Karpas-422 (cell line): ENCODE data around the gene CST1. TPM values are rescaled to one million over a fixed set of nuclear protein-coding genes. Genes with fewer than 3 reads are reported as not detected.
"Not testable (repeated sequence)": the region's sequence is repeated elsewhere in the genome, so short reads cannot be mapped to it uniquely, and the experiment has no call there.

Experiments
- DNase-seq: peaks from one replicate; pipeline ENCODE4 v3.0.0-alpha.2; 2015
- H2AFZ ChIP-seq: fragments of 200-600 bp; sonication (generic); 2 replicates; pipeline ENCODE4 v1.6.1; 2014; ENCODE audit warnings: antibody characterized with exemption, low read length, mixed read lengths
- H3K27ac ChIP-seq: fragments of 200-600 bp; sonication (generic); 2 replicates; pipeline ENCODE4 v1.5.1; 2014; ENCODE audit warnings: mild to moderate bottlenecking, low read length, moderate library complexity
- H3K27me3 ChIP-seq: fragments of 200-600 bp; sonication (generic); 2 replicates; pipeline ENCODE4 v1.6.1; 2014; ENCODE audit warnings: low read length, mixed read lengths
- H3K36me3 ChIP-seq: fragments of 200-600 bp; sonication (generic); 2 replicates; pipeline ENCODE4 v1.6.1; 2014; ENCODE audit warnings: low read length, mixed read lengths; ENCODE audit not compliant: insufficient read depth
- H3K4me1 ChIP-seq: fragments of 200-600 bp; sonication (generic); 2 replicates; pipeline ENCODE4 v1.6.1; 2014; ENCODE audit warnings: mild to moderate bottlenecking, low read length, mixed read lengths
- H3K4me2 ChIP-seq: fragments of 200-600 bp; sonication (generic); 2 replicates; pipeline ENCODE4 v1.6.1; 2014; ENCODE audit warnings: low read length, low read depth, mild to moderate bottlenecking; ENCODE audit not compliant: poor library complexity, severe bottlenecking
- H3K4me3 ChIP-seq: fragments of 200-600 bp; sonication (generic); 2 replicates; pipeline ENCODE4 v1.5.1; 2014; ENCODE audit warnings: mild to moderate bottlenecking, antibody characterized with exemption, low read length, mixed read lengths
- H3K79me2 ChIP-seq: fragments of 200-600 bp; sonication (generic); 2 replicates; pipeline ENCODE4 v1.6.1; 2014; ENCODE audit warnings: mild to moderate bottlenecking, low read length, mixed read lengths
- H3K9ac ChIP-seq: fragments of 200-600 bp; sonication (generic); 2 replicates; pipeline ENCODE4 v1.6.0; 2014; ENCODE audit warnings: low read length
- H3K9me2 ChIP-seq: fragments of 200-600 bp; sonication (generic), shearing (Covaris generic); replicated peaks from 2 replicates; pipeline ENCODE4 v1.6.0; 2014; ENCODE audit warnings: mild to moderate bottlenecking, low read length, moderate library complexity; ENCODE audit not compliant: insufficient read depth
- H3K9me3 ChIP-seq: fragments of 300-700, 200-600 bp; sonication (generic); 2 replicates; pipeline ENCODE4 v1.6.1; 2014; ENCODE audit warnings: low read length, mixed read lengths
- H4K20me1 ChIP-seq: fragments of 200-600 bp; sonication (generic); 2 replicates; pipeline ENCODE4 v1.6.1; 2014; ENCODE audit warnings: mild to moderate bottlenecking, antibody characterized with exemption, low read length, low read depth; ENCODE audit not compliant: insufficient read depth
- total RNA-seq: library from RNA; depleted of rRNA; stranded (reverse); fragments of >200 nt; shearing (Covaris generic); gene quantifications from 2 replicates; pipeline ENCODE4 v1.2.3, GENCODE V29; 2014; ENCODE audit warnings: low replicate concordance

CST1 gene
- total RNA-seq, 1 experiment from 2014 or later: not detected

DNA sequence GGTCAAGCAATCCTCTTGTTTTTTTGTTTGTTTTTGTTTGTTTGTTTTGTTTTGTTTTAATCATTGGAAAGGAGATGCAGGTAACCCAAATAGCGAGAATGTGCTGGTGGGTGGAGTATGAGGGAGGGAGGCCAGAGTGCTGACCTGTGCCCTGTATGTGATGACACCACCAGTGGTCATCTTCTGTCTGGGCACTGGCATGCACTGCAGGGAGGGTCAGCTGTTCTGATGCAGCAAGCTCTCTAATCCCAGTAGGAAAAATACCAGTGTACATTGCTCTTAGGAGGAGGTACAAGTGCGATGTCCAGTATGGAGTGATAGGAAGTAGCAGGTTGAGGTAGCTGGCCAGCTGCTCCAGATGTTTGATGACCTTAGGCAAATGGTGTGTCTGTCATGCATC, 2.9 kb upstream of the CST1 start:
- Histone ChIP-seq H3K9ac (no peak overlapping the region), H3K9me3 (no peaks in the 10 kb centered on the region), H4K20me1 (no peaks in the 10 kb centered on the region), H2AFZ (no peak overlapping the region), H3K27ac (no peak overlapping the region), H3K4me3 (no peak overlapping the region), H3K36me3 (no peaks in the 10 kb centered on the region), H3K9me2 (no peaks in the 10 kb centered on the region), H3K79me2 (no peaks in the 10 kb centered on the region), H3K27me3 (no peaks in the 10 kb centered on the region), H3K4me1 (peaks cover 6% of the 10 kb centered on the region; the same call in 1 of the 2 replicates), H3K4me2 (no peak overlapping the region)
- DNase-seq: no peak

DNA sequence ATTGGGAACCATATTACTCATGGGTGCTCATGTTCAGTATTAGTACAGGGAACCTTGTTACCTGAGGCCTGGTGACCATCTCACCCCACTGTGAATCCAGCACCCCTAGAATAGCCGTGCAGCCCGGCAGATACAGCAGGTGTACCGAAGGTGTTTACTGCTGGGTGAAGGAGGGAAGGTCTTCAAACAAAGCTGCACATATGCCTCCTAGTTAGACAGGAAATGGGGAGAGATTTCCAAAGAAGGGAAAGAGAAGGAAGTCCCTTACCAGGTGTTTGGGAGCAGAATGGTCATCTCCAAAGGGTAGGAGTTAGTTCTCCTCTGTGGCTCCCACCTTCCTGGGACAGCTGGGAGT, 2.4 kb upstream of the CST1 start:
- no peak overlapping the region for H3K4me3 ChIP-seq
- no peak overlapping the region for H3K27ac ChIP-seq
- H3K9me2 ChIP-seq: no peaks in the 10 kb centered on the region
- peaks cover 6% of the 10 kb centered on the region; the same call in 1 of the 2 replicates for H3K4me1 ChIP-seq
- H3K36me3 ChIP-seq: no peaks in the 10 kb centered on the region
- no peak overlapping the region for H2AFZ ChIP-seq
- no peaks in the 10 kb centered on the region for H3K27me3 ChIP-seq
- no peak overlapping the region for H3K4me2 ChIP-seq
- no peak overlapping the region for H3K9ac ChIP-seq
- no peaks in the 10 kb centered on the region for H3K9me3 ChIP-seq
- DNase-seq: no peak
- H3K79me2 ChIP-seq: no peaks in the 10 kb centered on the region
- H4K20me1 ChIP-seq: no peaks in the 10 kb centered on the region

DNA sequence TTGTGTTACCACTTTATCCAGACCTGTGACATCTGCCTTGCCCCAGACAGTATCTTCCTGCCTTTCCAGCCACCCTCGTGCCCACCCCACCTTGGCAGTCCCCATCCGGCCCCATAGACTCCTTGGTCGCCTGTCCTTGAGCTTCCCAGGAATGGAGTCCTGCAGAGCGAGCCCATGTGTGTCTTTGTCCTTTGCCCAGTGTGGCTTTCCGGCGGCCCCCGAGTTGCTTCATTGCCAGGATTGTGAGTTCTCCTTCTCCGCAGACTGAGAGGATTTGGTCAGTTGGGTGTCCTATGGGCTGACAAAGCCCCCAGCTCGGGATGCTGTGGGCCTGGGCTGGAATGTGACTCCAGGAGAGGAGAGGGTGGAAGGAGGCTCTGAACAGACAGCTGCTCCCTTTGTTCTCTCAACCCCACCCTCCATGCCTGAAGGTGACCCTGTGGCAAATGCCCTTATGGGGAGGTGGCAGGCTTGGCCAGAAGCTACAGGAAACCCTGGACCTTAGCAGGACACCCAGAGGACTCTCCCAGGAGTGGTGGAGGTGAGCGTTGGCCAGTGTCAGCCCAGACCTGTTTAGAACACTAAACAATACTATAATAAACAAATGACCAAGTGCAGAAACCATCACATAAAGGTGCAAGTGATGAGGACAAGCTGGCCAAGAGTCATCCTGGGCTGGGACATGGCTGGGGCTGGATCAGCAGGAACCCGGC, 1.9 kb upstream of the CST1 start:
- Histone ChIP-seq H3K4me3 (no peak overlapping the region), H3K27me3 (no peaks in the 10 kb centered on the region), H3K36me3 (no peaks in the 10 kb centered on the region), H4K20me1 (no peaks in the 10 kb centered on the region), H3K27ac (no peak overlapping the region), H3K4me2 (no peak overlapping the region), H3K4me1 (peaks cover 6% of the 10 kb centered on the region; the same call in 1 of the 2 replicates), H3K79me2 (no peaks in the 10 kb centered on the region), H3K9ac (no peak overlapping the region), H2AFZ (no peak overlapping the region), H3K9me3 (no peaks in the 10 kb centered on the region), H3K9me2 (no peaks in the 10 kb centered on the region)
- DNase-seq: no peak

DNA sequence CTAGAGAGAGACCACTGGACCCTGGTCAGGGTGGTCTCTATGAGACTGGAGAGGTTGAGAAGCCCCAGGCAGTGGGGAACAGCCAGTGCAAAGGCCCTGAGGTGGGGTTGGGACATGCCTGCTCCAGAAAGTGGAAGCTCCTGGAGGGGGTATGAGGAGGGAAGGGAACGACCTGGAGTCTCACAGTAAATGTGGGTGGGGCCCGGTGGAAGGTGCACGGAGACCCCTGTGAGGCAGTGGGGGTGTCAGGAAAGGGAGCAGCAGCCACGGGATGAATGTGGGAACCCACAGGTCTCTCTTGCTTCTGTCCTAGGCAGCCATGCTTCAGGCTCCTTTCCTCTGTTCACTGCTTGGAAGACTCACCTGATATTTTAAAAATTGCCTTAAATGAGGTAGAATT, 1.3 kb upstream of the CST1 start:
- Histone ChIP-seq H3K9me2 (no peaks in the 10 kb centered on the region), H3K27me3 (no peaks in the 10 kb centered on the region), H3K4me1 (peaks cover 6% of the 10 kb centered on the region; the same call in 1 of the 2 replicates), H4K20me1 (no peaks in the 10 kb centered on the region), H3K9ac (no peak overlapping the region), H3K4me3 (no peak overlapping the region), H2AFZ (no peak overlapping the region), H3K9me3 (no peaks in the 10 kb centered on the region), H3K79me2 (no peaks in the 10 kb centered on the region), H3K4me2 (no peak overlapping the region), H3K27ac (no peak overlapping the region), H3K36me3 (no peaks in the 10 kb centered on the region)
- no peak for DNase-seq

DNA sequence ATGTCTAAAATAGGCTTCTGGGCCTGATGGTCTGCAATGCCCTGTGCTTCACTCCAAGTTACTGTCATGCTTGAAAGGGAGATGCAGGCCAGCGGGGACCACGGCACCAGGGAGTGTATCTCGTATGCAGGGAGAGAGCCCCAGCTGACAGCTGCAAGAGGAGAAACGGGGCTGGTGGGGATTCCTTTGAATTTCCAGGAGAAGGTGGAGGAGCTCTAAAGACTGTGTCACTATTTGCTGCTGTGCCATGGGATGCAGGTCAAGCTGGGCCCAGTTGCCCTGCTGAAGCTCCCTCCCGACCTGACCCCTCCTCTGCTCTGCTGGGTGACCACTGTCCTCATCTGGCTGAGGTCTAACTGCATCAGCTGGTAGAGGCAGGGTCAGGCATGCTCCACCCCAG, 989 bp downstream of the CST1 start:
- Histone ChIP-seq H3K27ac (no peak overlapping the region), H2AFZ (no peak overlapping the region), H3K9ac (no peak overlapping the region), H3K4me2 (no peak overlapping the region), H3K4me3 (no peak overlapping the region), H4K20me1 (no peaks in the 10 kb centered on the region), H3K27me3 (no peaks in the 10 kb centered on the region), H3K36me3 (no peaks in the 10 kb centered on the region), H3K9me3 (no peaks in the 10 kb centered on the region), H3K79me2 (no peaks in the 10 kb centered on the region), H3K9me2 (no peaks in the 10 kb centered on the region), H3K4me1 (no peaks in the 10 kb centered on the region)
- DNase-seq: no peak

DNA sequence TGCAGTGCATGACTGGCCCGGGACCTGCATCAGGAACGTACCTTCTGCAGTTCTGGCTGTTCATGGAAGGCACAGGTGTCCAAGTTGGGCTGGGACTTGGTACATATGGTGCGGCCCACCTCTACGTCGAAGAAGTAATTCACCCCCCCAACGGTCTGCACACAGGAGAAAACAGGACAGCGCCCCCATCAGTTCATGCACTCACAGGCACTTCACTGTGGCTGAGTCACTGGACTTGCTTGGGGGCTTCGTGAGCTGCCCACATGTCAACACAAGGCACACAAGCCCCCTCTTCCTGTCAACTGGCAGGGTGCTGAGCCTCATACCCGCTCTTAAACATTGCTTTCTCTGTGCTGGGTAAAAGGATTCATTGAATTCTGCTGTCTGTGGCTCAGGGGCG, 1.8 kb downstream of the CST1 start:
- DNase-seq, H3K9me3 ChIP-seq, H4K20me1 ChIP-seq, H3K9me2 ChIP-seq, H3K4me1 ChIP-seq, H3K79me2 ChIP-seq, H3K4me3 ChIP-seq, H3K27ac ChIP-seq, H3K27me3 ChIP-seq, H3K4me2 ChIP-seq, H2AFZ ChIP-seq, H3K9ac ChIP-seq, H3K36me3 ChIP-seq: not testable (repeated sequence)

DNA sequence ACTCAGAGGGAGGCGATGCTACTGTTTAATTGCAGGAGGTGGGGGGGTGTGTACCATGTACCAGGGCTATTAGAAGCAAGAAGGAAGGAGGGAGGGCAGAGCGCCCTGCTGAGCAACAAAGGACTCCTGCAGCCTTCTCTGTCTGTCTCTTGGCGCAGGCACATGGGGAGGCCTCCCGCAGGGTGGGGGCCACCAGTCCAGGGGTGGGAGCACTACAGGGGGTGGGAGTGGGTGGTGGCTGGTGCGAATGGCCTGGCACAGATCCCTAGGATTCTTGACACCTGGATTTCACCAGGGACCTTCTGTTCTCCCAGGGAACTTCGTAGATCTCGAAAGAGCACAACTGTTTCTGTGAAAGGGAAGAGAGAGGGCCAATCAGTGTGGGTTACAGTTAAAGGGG, 3.2 kb downstream of the CST1 start:
- not testable (repeated sequence) for H2AFZ ChIP-seq, H3K27ac ChIP-seq, H3K4me3 ChIP-seq, H3K4me2 ChIP-seq, DNase-seq, H3K9me3 ChIP-seq, H3K9me2 ChIP-seq, H4K20me1 ChIP-seq, H3K4me1 ChIP-seq, H3K79me2 ChIP-seq, H3K9ac ChIP-seq, H3K27me3 ChIP-seq, H3K36me3 ChIP-seq

DNA sequence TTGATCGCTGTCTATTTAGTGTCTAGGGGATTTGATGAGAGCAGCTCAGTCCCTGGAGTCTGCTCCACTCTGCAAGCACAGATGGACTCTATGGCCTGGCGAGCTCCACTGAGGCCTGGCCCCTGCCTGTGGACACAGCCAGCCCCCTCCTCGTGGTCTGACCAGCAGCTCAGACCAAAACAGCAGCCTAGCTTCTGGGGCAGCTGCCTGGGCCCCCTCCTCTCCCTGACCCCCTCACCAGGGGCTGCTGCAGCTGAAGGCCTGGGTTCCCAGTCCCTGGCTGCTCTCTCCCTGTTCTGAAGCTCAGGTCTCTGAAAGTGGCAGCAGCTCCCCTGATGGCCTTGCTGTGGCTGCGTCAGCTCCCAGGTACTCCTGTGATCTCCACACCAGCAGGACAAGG, 3.6 kb downstream of the CST1 start:
- not testable (repeated sequence) for H3K27me3 ChIP-seq, H3K4me3 ChIP-seq, H3K9me2 ChIP-seq, H3K79me2 ChIP-seq, H3K36me3 ChIP-seq, H2AFZ ChIP-seq, H3K27ac ChIP-seq, H3K9ac ChIP-seq, H3K9me3 ChIP-seq, H3K4me2 ChIP-seq, DNase-seq, H3K4me1 ChIP-seq, H4K20me1 ChIP-seq

DNA sequence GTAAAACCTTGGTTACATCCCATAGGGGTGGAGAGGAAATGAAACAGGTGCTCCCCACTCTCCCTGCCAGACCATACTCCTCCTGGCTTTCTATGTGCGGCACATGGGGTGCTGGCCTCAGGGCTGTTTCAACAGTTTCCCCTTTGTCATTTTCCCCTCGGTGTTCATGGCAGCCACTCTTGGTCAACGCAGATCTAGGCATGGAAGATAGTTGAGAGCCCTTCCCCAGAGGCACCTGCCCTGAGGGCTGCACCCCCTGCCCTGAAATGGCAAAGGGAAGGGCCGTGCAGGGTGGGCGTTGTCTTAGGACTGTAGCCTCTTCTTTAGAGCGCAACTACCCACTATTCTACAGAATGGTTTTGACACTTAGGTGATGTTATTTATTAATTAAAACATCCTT, 4.4 kb downstream of the CST1 start:
- Histone ChIP-seq H3K79me2 (no peaks in the 10 kb centered on the region), H3K4me3 (no peak overlapping the region), H3K27me3 (no peaks in the 10 kb centered on the region), H3K4me2 (no peak overlapping the region), H3K9ac (no peak overlapping the region), H4K20me1 (no peaks in the 10 kb centered on the region), H3K9me2 (no peaks in the 10 kb centered on the region), H3K4me1 (no peaks in the 10 kb centered on the region), H3K27ac (no peak overlapping the region), H3K36me3 (no peaks in the 10 kb centered on the region), H2AFZ (no peak overlapping the region), H3K9me3 (no peaks in the 10 kb centered on the region)
- no peak for DNase-seq
